HG02623 (cell line): ENCODE results near the gene TNFRSF11A.

Source experiments
- ATAC-seq: cut with Tn5 transposase; IDR thresholded peaks from one replicate; pipeline ENCODE4 v1.9.1; 2021; ENCODE audit warnings: moderate library complexity; ENCODE audit not compliant: unreplicated experiment

The TNFRSF11A gene

GRCh38 chr18:62324917-62325805 lies at the start of gene TNFRSF11A:
TSS of gene TNFRSF11A (plus strand) at chr18:62325310. CDS start at chr18:62325353, 43 bp downstream.
- peak; percentile 63 for ATAC-seq

GRCh38 chr18:62277045-62277444 lies 48.1 kb upstream of the TNFRSF11A start:
- ATAC-seq = no peak

GRCh38 chr18:62279561-62279960 lies 45.5 kb upstream of the TNFRSF11A start:
- ATAC-seq = no peak

- ATAC-seq = no peak
Measured at GRCh38 chr18:62280058-62280457, 45.1 kb upstream of the TNFRSF11A start.

GRCh38 chr18:62280786-62281185 lies 44.3 kb upstream of the TNFRSF11A start:
- ATAC-seq = no peak

- ATAC-seq = no peak
Measured at GRCh38 chr18:62281684-62282083, 43.4 kb upstream of the TNFRSF11A start.

- ATAC-seq = no peak
Measured at GRCh38 chr18:62282188-62282629, 42.9 kb upstream of the TNFRSF11A start.

- no peak for ATAC-seq
Measured at GRCh38 chr18:62284637-62285036, 40.5 kb upstream of the TNFRSF11A start.

- no peak for ATAC-seq
Measured at GRCh38 chr18:62285281-62285680, 39.8 kb upstream of the TNFRSF11A start.

- ATAC-seq = peak; percentile 33
Measured at GRCh38 chr18:62287781-62288664, 37.1 kb upstream of the TNFRSF11A start.

- ATAC-seq = peak; percentile 54
Measured at GRCh38 chr18:62288665-62289008, 36.5 kb upstream of the TNFRSF11A start.

- ATAC-seq = peak; percentile 51
Measured at GRCh38 chr18:62289047-62289446, 36.1 kb upstream of the TNFRSF11A start.

GRCh38 chr18:62294073-62294472 lies 31.0 kb upstream of the TNFRSF11A start:
- no peak for ATAC-seq

- no peak for ATAC-seq
Measured at GRCh38 chr18:62300359-62300963, 24.6 kb upstream of the TNFRSF11A start.

- ATAC-seq = no peak
Measured at GRCh38 chr18:62301322-62301721, 23.8 kb upstream of the TNFRSF11A start.

- no peak for ATAC-seq
Measured at GRCh38 chr18:62312851-62313250, 12.3 kb upstream of the TNFRSF11A start.

GRCh38 chr18:62318228-62319180 lies 6.6 kb upstream of the TNFRSF11A start:
- ATAC-seq = no peak

- no peak for ATAC-seq
Measured at GRCh38 chr18:62321201-62321600, 3.9 kb upstream of the TNFRSF11A start.

- no peak for ATAC-seq
Measured at GRCh38 chr18:62323483-62324180, 1.5 kb upstream of the TNFRSF11A start.
